IMR-90 (cell line): ENCODE measurements around the gene AHNAK2.

Experiments
- BHLHE40 ChIP-seq: fragments of 150-350 bp; IDR thresholded peaks from 2 replicates; pipeline ENCODE4 v1.6.1; 2016; ENCODE audit warnings: mild to moderate bottlenecking, low read depth, low read length
- CEBPB ChIP-seq: IDR thresholded peaks from 2 replicates; pipeline ENCODE4 v1.6.1; 2012; ENCODE audit warnings: low read depth, low read length, improper control_type of control experiment
- MAFK ChIP-seq: IDR thresholded peaks from 2 replicates; pipeline ENCODE4 v1.6.1; 2012; ENCODE audit warnings: low read depth, low read length, improper control_type of control experiment
- MXI1 ChIP-seq: IDR thresholded peaks from 2 replicates; pipeline ENCODE4 v1.6.1; 2012; ENCODE audit warnings: low read depth, mild to moderate bottlenecking, low read length, moderate library complexity, borderline replicate concordance
- POLR2A ChIP-seq: IDR thresholded peaks from 2 replicates; pipeline ENCODE4 v1.6.1; 2012; ENCODE audit warnings: mild to moderate bottlenecking, low read depth, low read length
- RCOR1 ChIP-seq: IDR thresholded peaks from 2 replicates; pipeline ENCODE4 v1.6.1; 2012; ENCODE audit warnings: mild to moderate bottlenecking, low read length, improper control_type of control experiment; ENCODE audit not compliant: insufficient replicate concordance
- RFX5 ChIP-seq: IDR thresholded peaks from 2 replicates; pipeline ENCODE4 v1.8.0; 2012; ENCODE audit warnings: low read depth, mild to moderate bottlenecking, low read length, moderate library complexity
- TF ChIP-seq, protein P1 (sequence below): conservative IDR thresholded peaks from 2 replicates; pipeline ENCODE4 v1.5.1; 2012; ENCODE audit warnings: mild to moderate bottlenecking, low read depth, low read length, improper control_type of control experiment
- TF ChIP-seq, protein P2 (sequence below): fragments of 150-350 bp; IDR thresholded peaks from 2 replicates; pipeline ENCODE4 v1.6.1; 2017; ENCODE audit warnings: mild to moderate bottlenecking, antibody characterized with exemption, low read length, low read depth

DNA sequence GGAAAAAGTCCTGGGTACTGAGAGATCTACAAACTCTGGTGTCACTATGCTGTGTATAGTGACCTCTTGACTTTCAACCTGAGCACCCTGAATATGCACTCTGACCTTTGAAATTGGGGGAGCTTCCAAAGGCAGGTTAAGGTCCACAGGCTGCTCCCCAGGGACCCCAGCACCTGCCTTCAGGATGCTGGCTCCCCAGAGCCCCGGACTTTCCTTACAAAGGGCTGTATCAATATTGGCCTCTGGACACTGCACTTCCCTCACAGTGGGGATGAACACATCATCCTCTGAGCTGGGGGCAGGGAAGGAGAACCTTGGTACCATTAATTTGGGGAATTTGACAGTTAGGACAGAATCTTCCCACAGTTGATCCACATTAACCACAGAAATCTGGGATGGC lies 39.2 kb downstream of the AHNAK2 start:
- TF ChIP-seq, protein P1, sequence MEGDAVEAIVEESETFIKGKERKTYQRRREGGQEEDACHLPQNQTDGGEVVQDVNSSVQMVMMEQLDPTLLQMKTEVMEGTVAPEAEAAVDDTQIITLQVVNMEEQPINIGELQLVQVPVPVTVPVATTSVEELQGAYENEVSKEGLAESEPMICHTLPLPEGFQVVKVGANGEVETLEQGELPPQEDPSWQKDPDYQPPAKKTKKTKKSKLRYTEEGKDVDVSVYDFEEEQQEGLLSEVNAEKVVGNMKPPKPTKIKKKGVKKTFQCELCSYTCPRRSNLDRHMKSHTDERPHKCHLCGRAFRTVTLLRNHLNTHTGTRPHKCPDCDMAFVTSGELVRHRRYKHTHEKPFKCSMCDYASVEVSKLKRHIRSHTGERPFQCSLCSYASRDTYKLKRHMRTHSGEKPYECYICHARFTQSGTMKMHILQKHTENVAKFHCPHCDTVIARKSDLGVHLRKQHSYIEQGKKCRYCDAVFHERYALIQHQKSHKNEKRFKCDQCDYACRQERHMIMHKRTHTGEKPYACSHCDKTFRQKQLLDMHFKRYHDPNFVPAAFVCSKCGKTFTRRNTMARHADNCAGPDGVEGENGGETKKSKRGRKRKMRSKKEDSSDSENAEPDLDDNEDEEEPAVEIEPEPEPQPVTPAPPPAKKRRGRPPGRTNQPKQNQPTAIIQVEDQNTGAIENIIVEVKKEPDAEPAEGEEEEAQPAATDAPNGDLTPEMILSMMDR = no peak
- no peak for TF ChIP-seq MAFK
- no peak for TF ChIP-seq POLR2A
- TF ChIP-seq MXI1 = no peak
- no peak for TF ChIP-seq RFX5
- no peak for TF ChIP-seq BHLHE40
- TF ChIP-seq CEBPB = no peak
- no peak for TF ChIP-seq RCOR1
- TF ChIP-seq, protein P2, sequence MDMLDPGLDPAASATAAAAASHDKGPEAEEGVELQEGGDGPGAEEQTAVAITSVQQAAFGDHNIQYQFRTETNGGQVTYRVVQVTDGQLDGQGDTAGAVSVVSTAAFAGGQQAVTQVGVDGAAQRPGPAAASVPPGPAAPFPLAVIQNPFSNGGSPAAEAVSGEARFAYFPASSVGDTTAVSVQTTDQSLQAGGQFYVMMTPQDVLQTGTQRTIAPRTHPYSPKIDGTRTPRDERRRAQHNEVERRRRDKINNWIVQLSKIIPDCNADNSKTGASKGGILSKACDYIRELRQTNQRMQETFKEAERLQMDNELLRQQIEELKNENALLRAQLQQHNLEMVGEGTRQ = no peak
